Heart left ventricle (tissue), 16 donors: ENCODE measurements around the gene FKBP11. TPM values are rescaled to one million over a fixed set of nuclear protein-coding genes. Genes with fewer than 3 reads are reported as not detected.

Experiments used
- ATAC-seq, 4 donors: fragments of 200-7000 bp; cut with Tn5 transposase; one replicate each; pipeline ENCODE4 v1.9.1; 2020 to 2022; ENCODE audit warnings: moderate library complexity in 4 of 4, mild to moderate bottlenecking in 3 of 4, moderate number of reproducible peaks in 1 of 4
- DNase-seq, 5 donors: peaks; one replicate each; pipeline ENCODE4 v3.0.0-alpha.2; 2020
- H3K27ac ChIP-seq, 12 donors: fragments of 200-600 bp; sonication (generic) in 4 of 12; one replicate each; pipeline versions ENCODE4 v1.5.0 to v1.8.0; 2016 to 2022; ENCODE audit warnings: mild to moderate bottlenecking in 2 of 12
- H3K27me3 ChIP-seq, 9 donors: fragments of 200-600 bp; sonication (generic) in 2 of 9; one replicate each; pipeline versions ENCODE4 v1.5.1 to v1.8.0; 2016 to 2022; ENCODE audit warnings: mild to moderate bottlenecking in 3 of 9
- H3K36me3 ChIP-seq, 9 donors: fragments of 200-600 bp; sonication (generic) in 2 of 9; one replicate each; pipeline versions ENCODE4 v1.5.0 to v1.8.0; 2018 to 2022; ENCODE audit warnings: mild to moderate bottlenecking in 2 of 9
- H3K4me1 ChIP-seq, 12 donors: fragments of 200-600 bp; sonication (generic) in 4 of 12; one replicate each; pipeline versions ENCODE4 v1.5.0 to v1.8.0; 2016 to 2022; ENCODE audit warnings: mild to moderate bottlenecking in 3 of 12
- H3K4me3 ChIP-seq, 12 donors: fragments of 200-600 bp; sonication (generic) in 4 of 12; one replicate each; pipeline versions ENCODE4 v1.5.0 to v1.8.0; 2017 to 2022; ENCODE audit warnings: mild to moderate bottlenecking in 9 of 12, moderate library complexity in 4 of 12
- H3K9me3 ChIP-seq, 12 donors: fragments of 200-600 bp; sonication (generic) in 4 of 12; one replicate each; pipeline versions ENCODE4 v1.5.0 to v1.8.0; 2016 to 2022; ENCODE audit warnings: mild to moderate bottlenecking in 1 of 12
- CTCF ChIP-seq, 12 donors: fragments of 200-600 bp; sonication (generic) in 4 of 12; IDR thresholded peaks; one replicate each; pipeline versions ENCODE4 v1.5.0 to v1.8.0; 2018 to 2022; ENCODE audit warnings: antibody characterized with exemption in 12 of 12, mild to moderate bottlenecking in 5 of 12
- POLR2A ChIP-seq, 2 donors: fragments of 450-650 bp; IDR thresholded peaks; one replicate each; pipeline ENCODE4 v1.6.1; 2017; ENCODE audit warnings: antibody characterized with exemption in 2 of 2, mild to moderate bottlenecking in 2 of 2, moderate library complexity in 2 of 2
- WGBS, 4 donors: extraction: QIAGEN DNeasy Blood & Tissue Kit in 2 of 4; methylation state at CpG; one replicate each; pipeline versions ENCODE4 v1.1.5 to v1.1.7; 2013 to 2018; 5-methylcytosine and 5-hydroxymethylcytosine counted together
- intact Hi-C, 10 donors: fragments of 100-400 bp; cut with DNase I; formaldehyde crosslinking; loops; one replicate each; pipeline versions ENCODE4 v1.11.1 to v1.14.2; 2022
- polyA plus RNA-seq, 2 donors: library from polyadenylated mRNA; stranded (reverse); fragments of 200-250 nt; gene quantifications; one replicate each; pipeline ENCODE4 v1.2.3, GENCODE V29; 2013
- total RNA-seq, 9 donors: library from RNA; depleted of rRNA in 2 of 9; stranded (reverse); fragments of >200 nt in 2 of 9; fragmentation: NEBNext Ultra II Directional in 3 of 9; extraction: Animal tissue kit (Norgen Biotek cat#: 25700) in 3 of 9; gene quantifications; one replicate each; pipeline versions ENCODE4 v1.1.0 to v1.2.4, GENCODE V29; 2016 to 2023
- donor health status: ischemic (EF 13 %, LVEDD 7.1; RV severe dilation, severe dysfunction).
- donor health status: healthy with polysubstance abuse.
- donor health status: DM: no; HTN: yes; CAD: no.
- donor health status: DM: no; HTN: no; CAD: no.
- donor health status: ischemic (EF 25% LVEDD 6.9; RV normal size, moderate dysfunction).
- donor health status: ischemic (EF 25% LVEDD 5.7; RV mildly dilated, moderate dysfunction).
- donor health status: healthy.
- donor health status: DM: yes; HTN: yes; CAD: no.
- donor health status: ischemic (EF 35%, LVEDD 5.7; RV mildly dilated, moderate dysfunction).
- donor health status: nonischemic (EF 11% LVEDD 7.7; RV severe dilation, severe dysfunction).
- donor health status: DM: yes; HTN: yes; CAD: no.
- donor health status: PGD.
- donor health status: ischemic (EF 29% LVEDD 5.4; RV normal size, mild dysfunction).
- donor health status: nonischemic (EF 23%, LVEDD 6.1; RV moderate dilation, normal function).

Gene FKBP11
- total and polyA plus RNA-seq, 11 donors: 1.6 to 28.1 (median 5.5) TPM

- H3K27me3 ChIP-seq: peaks cover 0 to 16% (median 0%) of the 10 kb centered on the region in 9 donors
- no peak for TF ChIP-seq CTCF (IDR thresholded peaks at IDR 0.05)
- no peak for TF ChIP-seq POLR2A (IDR thresholded peaks at IDR 0.05)
- no peak overlapping the region for H3K4me3 ChIP-seq
- WGBS, 4 donors: 65 to 73% (median 68%) methylated on average over 3 of the region's 3 CpGs
- ATAC-seq: no peak
- intact Hi-C loops: no loop called here
- no peak overlapping the region for H3K27ac ChIP-seq
- H3K4me1 ChIP-seq: peaks cover 0 to 18% (median 9%) of the 10 kb centered on the region in 12 donors
- no peaks in the 10 kb centered on the region for H3K9me3 ChIP-seq
- no peaks in the 10 kb centered on the region for H3K36me3 ChIP-seq
- no peak for DNase-seq
These were observed 35.5 kb upstream of the FKBP11 start for GRCh38 chr12:48960834-48961233.

GRCh38 chr12:48958049-48958388, 32.7 kb upstream of the FKBP11 start:
- H3K9me3 ChIP-seq: no peaks in the 10 kb centered on the region
- 32 to 42% (median 39%) methylated on average over 3 of the region's 3 CpGs for WGBS, 4 donors
- H3K27me3 ChIP-seq: no peaks in the 10 kb centered on the region
- H3K36me3 ChIP-seq: peaks cover 0 to 13% (median under 1%) of the 10 kb centered on the region in 9 donors
- ATAC-seq: no peak
- DNase-seq: no peak
- peak overlapping the region in 2 of 12 donors; percentile 85 to 93 for H3K27ac ChIP-seq
- H3K4me3 ChIP-seq: peak overlapping the region in 10 of 12 donors; percentile 64 to 99 (median 93)
- peaks cover 4 to 36% (median 23%) of the 10 kb centered on the region in 12 donors for H3K4me1 ChIP-seq
- intact Hi-C loops: no loop called here
- TF ChIP-seq CTCF (IDR thresholded peaks at IDR 0.05) (no peak), POLR2A (IDR thresholded peaks at IDR 0.05) (no peak)

GRCh38 chr12:48957141-48958048, 32.1 kb upstream of the FKBP11 start, which contains the start of gene ARF3:
ARF3 (minus strand) TSS chr12:48957487; CDS start chr12:48941095, 16,392 bp downstream.
- peak; percentile 95 to 98 (median 96) for DNase-seq
- ATAC-seq: peak; percentile 90 to 95 (median 94)
- WGBS, 4 donors: 1 to 3% (median 1%) methylated on average over 38 to 58 of the region's 58 CpGs
- Histone ChIP-seq H3K27ac (peak within 1 kb of the TSS; percentile 23 to 93 (median 84)), H3K36me3 (peaks cover 0 to 19% (median 7%) of the 10 kb centered on the region in 9 donors), H3K9me3 (no peaks in the 10 kb centered on the region), H3K4me3 (peak within 1 kb of the TSS; percentile 64 to 99 (median 93)), H3K4me1 (peaks cover 4 to 39% (median 23%) of the 10 kb centered on the region in 12 donors), H3K27me3 (no peaks in the 10 kb centered on the region)
- intact Hi-C loops: no loop called here
- peak in 1 of 2 donors; percentile 73 for TF ChIP-seq POLR2A (IDR thresholded peaks at IDR 0.05)
- no peak for TF ChIP-seq CTCF (IDR thresholded peaks at IDR 0.05)
